Thymus (tissue), 11 donors: ENCODE measurements around the gene LETM1. TPM values are rescaled to one million over a fixed set of nuclear protein-coding genes. Genes with fewer than 3 reads are reported as not detected.

Source experiments
- DNase-seq, 9 donors: peaks; one replicate each; pipeline ENCODE4 v3.0.0-alpha.2; 2013; ENCODE audit warnings: low spot score in 9 of 9, low read depth in 6 of 9, missing footprints in 1 of 9
- H3K27ac ChIP-seq, 2 donors: one replicate each; pipeline ENCODE4 v1.5.1; 2013; ENCODE audit warnings: control low read depth in 1 of 2, low read depth in 1 of 2, low read length in 1 of 2, mild to moderate bottlenecking in 1 of 2, moderate library complexity in 1 of 2
- H3K27me3 ChIP-seq, 2 donors: one replicate each; pipeline ENCODE4 v1.5.1; 2013; ENCODE audit warnings: low read length in 1 of 2; ENCODE audit not compliant: control insufficient read depth in 2 of 2, insufficient read depth in 1 of 2
- H3K36me3 ChIP-seq, 2 donors: one replicate each; pipeline ENCODE4 v1.5.1; 2013; ENCODE audit warnings: low read length in 1 of 2, mild to moderate bottlenecking in 1 of 2, moderate library complexity in 1 of 2; ENCODE audit not compliant: control insufficient read depth in 2 of 2, insufficient read depth in 2 of 2
- H3K4me1 ChIP-seq, 2 donors: one replicate each; pipeline ENCODE4 v1.5.1; 2013; ENCODE audit warnings: low read length in 2 of 2; ENCODE audit not compliant: control insufficient read depth in 2 of 2, insufficient read depth in 2 of 2
- H3K4me3 ChIP-seq, 2 donors: one replicate each; pipeline ENCODE4 v1.5.1; 2013; ENCODE audit warnings: low read length in 2 of 2, control low read depth in 1 of 2, mild to moderate bottlenecking in 1 of 2
- H3K9me3 ChIP-seq, 2 donors: one replicate each; pipeline ENCODE4 v1.5.1; 2013; ENCODE audit warnings: low read length in 1 of 2, mild to moderate bottlenecking in 1 of 2; ENCODE audit not compliant: control insufficient read depth in 2 of 2, insufficient read depth in 1 of 2
- WGBS: extraction: QIAGEN DNeasy Blood & Tissue Kit; methylation state at CpG from one replicate; pipeline ENCODE4 v1.1.7; 2013; 5-methylcytosine and 5-hydroxymethylcytosine counted together
- polyA plus RNA-seq: library from polyadenylated mRNA; stranded (reverse); fragments of 200-250 nt; gene quantifications from one replicate; pipeline ENCODE4 v1.2.3, GENCODE V29; 2013
- total RNA-seq: library from RNA; stranded (reverse); fragments of 120-200 nt; gene quantifications from one replicate; pipeline ENCODE4 v1.2.4, GENCODE V29; 2013
- donor health status: healthy.

The LETM1 gene
- total and polyA plus RNA-seq, 2 donors, result 16.8 to 68.3 TPM

GRCh38 chr4:1805493-1806222 is 50.3 kb downstream of the LETM1 start:
- WGBS, result 95% methylated on average over 47 of the region's 47 CpGs

GRCh38 chr4:1804638-1805492 is 51.1 kb downstream of the LETM1 start:
- 96% methylated on average over 37 of the region's 37 CpGs for WGBS
- peaks cover 3 to 5% of the 10 kb centered on the region in 2 donors for H3K36me3 ChIP-seq
- H3K4me1 ChIP-seq, result peaks cover 0 to 11% of the 10 kb centered on the region in 2 donors
- no peak overlapping the region for H3K4me3 ChIP-seq
- no peaks in the 10 kb centered on the region for H3K9me3 ChIP-seq
- H3K27ac ChIP-seq, result no peak overlapping the region
- H3K27me3 ChIP-seq, result peaks cover 0 to 3% of the 10 kb centered on the region in 2 donors
- DNase-seq, result no peak

More at GRCh38 chr4:1805493-1806222, 50.3 kb downstream of the LETM1 start:
- Histone ChIP-seq H3K36me3 (peaks cover 9 to 10% of the 10 kb centered on the region in 2 donors), H3K4me3 (no peak overlapping the region), H3K27ac (no peak overlapping the region), H3K4me1 (peaks cover 0 to 16% of the 10 kb centered on the region in 2 donors), H3K27me3 (no peaks in the 10 kb centered on the region), H3K9me3 (no peaks in the 10 kb centered on the region)
- DNase-seq, result no peak

GRCh38 chr4:1803523-1804423 is 52.2 kb downstream of the LETM1 start:
- H3K27ac ChIP-seq, result no peak overlapping the region
- H3K27me3 ChIP-seq, result peaks cover 0 to 12% of the 10 kb centered on the region in 2 donors
- peaks cover 0 to 3% of the 10 kb centered on the region in 2 donors for H3K36me3 ChIP-seq
- no peak overlapping the region for H3K4me3 ChIP-seq
- H3K4me1 ChIP-seq, result peaks cover 0 to 8% of the 10 kb centered on the region in 2 donors
- no peaks in the 10 kb centered on the region for H3K9me3 ChIP-seq
- WGBS, result 96% methylated on average over 51 of the region's 51 CpGs
- DNase-seq, result no peak

- H3K36me3 ChIP-seq, result no peaks in the 10 kb centered on the region
- peaks cover 0 to 19% of the 10 kb centered on the region in 2 donors for H3K27me3 ChIP-seq
- peaks cover 0 to 8% of the 10 kb centered on the region in 2 donors for H3K4me1 ChIP-seq
- DNase-seq, result no peak
- H3K9me3 ChIP-seq, result no peaks in the 10 kb centered on the region
- 95% methylated on average over 71 of the region's 71 CpGs for WGBS
- no peak overlapping the region for H3K4me3 ChIP-seq
- H3K27ac ChIP-seq, result no peak overlapping the region
Observed at GRCh38 chr4:1802720-1803522, 53.0 kb downstream of the LETM1 start.

GRCh38 chr4:1802151-1802715 is 53.7 kb downstream of the LETM1 start:
- H3K4me1 ChIP-seq, result peaks cover 0 to 4% of the 10 kb centered on the region in 2 donors
- peaks cover 0 to 26% of the 10 kb centered on the region in 2 donors for H3K27me3 ChIP-seq
- no peak overlapping the region for H3K27ac ChIP-seq
- no peak for DNase-seq
- no peaks in the 10 kb centered on the region for H3K9me3 ChIP-seq
- WGBS, result 95% methylated on average over 22 of the region's 22 CpGs
- H3K36me3 ChIP-seq, result no peaks in the 10 kb centered on the region
- H3K4me3 ChIP-seq, result no peak overlapping the region

GRCh38 chr4:1801286-1801958 is 54.5 kb downstream of the LETM1 start:
- no peak for DNase-seq
- WGBS, result 97% methylated on average over 56 of the region's 56 CpGs
- Histone ChIP-seq H3K4me3 (no peak overlapping the region), H3K36me3 (no peaks in the 10 kb centered on the region), H3K9me3 (no peaks in the 10 kb centered on the region), H3K27me3 (peaks cover 3 to 34% of the 10 kb centered on the region in 2 donors), H3K27ac (no peak overlapping the region), H3K4me1 (no peaks in the 10 kb centered on the region)

GRCh38 chr4:1800805-1801204 is 55.2 kb downstream of the LETM1 start:
- Histone ChIP-seq H3K9me3 (no peaks in the 10 kb centered on the region), H3K27ac (no peak overlapping the region), H3K36me3 (no peaks in the 10 kb centered on the region), H3K4me1 (no peaks in the 10 kb centered on the region), H3K4me3 (no peak overlapping the region), H3K27me3 (peaks cover 10 to 40% of the 10 kb centered on the region in 2 donors)
- WGBS, result 91% methylated on average over 10 of the region's 10 CpGs
- DNase-seq, result no peak
